ENCODE results near the gene DMRTB1.

DNA sequence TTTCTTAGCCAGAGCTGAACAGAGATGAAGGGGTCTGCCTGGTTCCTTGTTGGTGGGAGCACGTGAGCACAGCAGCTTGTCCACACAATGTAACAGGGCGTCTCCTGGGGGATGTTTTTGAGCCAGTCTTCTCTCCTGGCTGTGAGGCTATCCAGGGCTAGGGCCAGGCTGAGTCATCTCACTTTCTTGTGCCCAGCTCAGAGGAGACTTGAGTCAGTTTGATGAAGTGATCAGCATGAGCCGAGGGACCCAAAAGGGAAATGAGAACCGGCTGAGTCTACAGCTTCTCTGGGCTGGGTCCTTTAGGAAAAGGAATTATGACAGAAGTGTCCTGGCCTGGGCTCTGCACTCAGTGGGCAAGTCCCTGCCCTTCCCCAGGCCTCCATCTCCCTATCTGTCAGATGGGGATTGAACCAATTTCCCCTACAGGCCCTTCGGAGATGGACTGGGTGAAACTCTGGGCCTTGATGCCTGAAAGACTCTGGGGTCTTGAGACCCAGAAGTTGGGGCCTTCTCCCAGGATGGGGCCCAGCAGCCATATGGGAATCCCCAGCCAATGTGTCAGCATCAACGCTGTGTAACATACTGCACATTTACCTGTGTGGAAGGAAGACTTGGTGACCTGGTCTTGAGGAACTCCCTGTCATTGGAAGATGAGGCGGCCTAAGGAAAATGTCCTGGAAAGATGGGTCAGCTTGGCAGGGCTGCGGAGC lies 36.6 kb downstream of the DMRTB1 start:
- TF ChIP-seq U2AF2 (optimal IDR thresholded peaks at IDR 0.05; ENCODE audit: low read depth, low read length) (no peak), EZH2 (IDR thresholded peaks at IDR 0.05; ENCODE audit: borderline replicate concordance, low read depth, low read length) (no peak), ATF2 (CRISPR knock-in tag; IDR thresholded peaks at IDR 0.05) (no peak), FIP1L1 (IDR thresholded peaks at IDR 0.05; ENCODE audit: low read depth, low read length, poor library complexity, severe bottlenecking) (no peak), STAG1 (CRISPR knock-in tag; IDR thresholded peaks at IDR 0.05; ENCODE audit: borderline replicate concordance) (no peak), NR3C1 (CRISPR knock-in tag; IDR thresholded peaks at IDR 0.05) (no peak), CTCF (IDR thresholded peaks at IDR 0.05 in 2 of 3, conservative IDR thresholded peaks at IDR 0.05 in 1 of 3; ENCODE audit: insufficient read depth in 2 of 3, low read depth in 1 of 3, low read length in 3 of 3) (no peak)

All from K562 (cell line).